Measurements from ENCODE around the gene ARFRP1. TPM values are rescaled to one million over a fixed set of nuclear protein-coding genes. Genes with fewer than 3 reads are reported as not detected.

ARFRP1 gene
- total and polyA plus RNA-seq, 2 of the 13 experiments (the other 11 are each of a cell fraction or from before 2014, with no cell fraction given) = 32.0 to 51.1 TPM

GRCh38 chr20:63741354-63741675 lies 33.5 kb upstream of the ARFRP1 start (continued):
- TF ChIP-seq POGK (CRISPR knock-in tag; conservative IDR thresholded peaks at IDR 0.05) (0 out of 2 replicates have a peak, but pooled peaks have one; percentile 2), ZNF414 (CRISPR knock-in tag; IDR thresholded peaks at IDR 0.05) (peak; percentile 13; the same call in 1 of the 2 replicates), ATF7-NPFF (CRISPR knock-in tag; IDR thresholded peaks at IDR 0.05; ENCODE audit: low read depth) (peak; percentile 83; the same call in 1 of the 2 replicates), NR2F2 (IDR thresholded peaks at IDR 0.05; ENCODE audit: borderline replicate concordance, low read depth) (0 out of 2 replicates have a peak, but pooled peaks have one; percentile 22), ZNF83 (CRISPR knock-in tag; IDR thresholded peaks at IDR 0.05; ENCODE audit: borderline replicate concordance) (no peak), ZNF343 (CRISPR knock-in tag; IDR thresholded peaks at IDR 0.05) (0 out of 2 replicates have a peak, but pooled peaks have one; percentile 2), ZSCAN21 (CRISPR knock-in tag; IDR thresholded peaks at IDR 0.05; ENCODE audit: borderline replicate concordance) (peak; percentile 10; the same call in 1 of the 2 replicates), ZNF660 (CRISPR knock-in tag; IDR thresholded peaks at IDR 0.05; ENCODE audit: borderline replicate concordance, low read depth) (no peak), ZNF468 (CRISPR knock-in tag; IDR thresholded peaks at IDR 0.05) (peak; percentile 47; the same call in 1 of the 2 replicates), NRL (CRISPR knock-in tag; IDR thresholded peaks at IDR 0.05; ENCODE audit: borderline replicate concordance) (0 out of 2 replicates have a peak, but pooled peaks have one; percentile 1), NCOA1 (CRISPR knock-in tag; IDR thresholded peaks at IDR 0.05) (peak; percentile 25), ZKSCAN5 (CRISPR knock-in tag; IDR thresholded peaks at IDR 0.05) (0 out of 2 replicates have a peak, but pooled peaks have one; percentile 32), ZNF687 (CRISPR knock-in tag; IDR thresholded peaks at IDR 0.05) (peak; percentile 61; the same call in 1 of the 2 replicates), CTCF (CRISPR knock-in tag; IDR thresholded peaks at IDR 0.05) (peak; percentile 42; the same call in 1 of the 2 replicates), ZNF354B (CRISPR knock-in tag; IDR thresholded peaks at IDR 0.05) (0 out of 2 replicates have a peak, but pooled peaks have one; percentile 35), THAP9 (CRISPR knock-in tag; IDR thresholded peaks at IDR 0.05; ENCODE audit: borderline replicate concordance) (0 out of 2 replicates have a peak, but pooled peaks have one; percentile 7)
